ENCODE measurements around the gene SLC44A5. TPM values are rescaled to one million over a fixed set of nuclear protein-coding genes. Genes with fewer than 3 reads are reported as not detected.
A peak's percentile ranks its signal among the peaks of the same experiment; 100 is the strongest.
"Not testable (repeated sequence)": the region's sequence is repeated elsewhere in the genome, so short reads cannot be mapped to it uniquely, and the experiment has no call there.

Gene SLC44A5
- total RNA-seq, 4 donors from 2014 or later, result 0.25 to 0.37 (median 0.34) TPM

GRCh38 chr1:75400716-75401115 is 210.2 kb downstream of the SLC44A5 start:
- ATAC-seq (ENCODE audit: low FRiP score) (no peak), DNase-seq (ENCODE audit: low spot score) (no peak)
- TF ChIP-seq CTCF (IDR thresholded peaks at IDR 0.05), result no peak

- no peak for TF ChIP-seq CTCF (IDR thresholded peaks at IDR 0.05)
Observed at GRCh38 chr1:75396745-75397144, 214.2 kb downstream of the SLC44A5 start.

GRCh38 chr1:75396260-75396659 is 214.7 kb downstream of the SLC44A5 start:
- ATAC-seq (ENCODE audit: low FRiP score), result no peak
- DNase-seq (ENCODE audit: low spot score), result no peak
- no peak for TF ChIP-seq CTCF (IDR thresholded peaks at IDR 0.05)

More at GRCh38 chr1:75396745-75397144, 214.2 kb downstream of the SLC44A5 start:
- DNase-seq (ENCODE audit: low spot score), result no peak
- no peak for ATAC-seq (ENCODE audit: low FRiP score)

GRCh38 chr1:75394386-75395139 is 216.4 kb downstream of the SLC44A5 start:
- ATAC-seq (ENCODE audit: low FRiP score), result no peak
- DNase-seq (ENCODE audit: low spot score), result no peak
- no peak for TF ChIP-seq CTCF (IDR thresholded peaks at IDR 0.05)

- ATAC-seq (ENCODE audit: low FRiP score), result no peak
- no peak for DNase-seq (ENCODE audit: low spot score)
- no peak for TF ChIP-seq CTCF (IDR thresholded peaks at IDR 0.05)
Observed at GRCh38 chr1:75392278-75392677, 218.6 kb downstream of the SLC44A5 start.

- not testable (repeated sequence) for ATAC-seq (ENCODE audit: low FRiP score); DNase-seq (ENCODE audit: low spot score)
Observed at GRCh38 chr1:75375476-75376447, 235.2 kb downstream of the SLC44A5 start.

GRCh38 chr1:75373542-75374159 is 237.3 kb downstream of the SLC44A5 start:
- DNase-seq (ENCODE audit: low spot score) (no peak), ATAC-seq (ENCODE audit: low FRiP score) (peak; percentile 23)
- TF ChIP-seq CTCF (IDR thresholded peaks at IDR 0.05), result no peak

All from omental fat pad (tissue), 4 donors.